ENCODE data around the gene LILRA5. TPM values are rescaled to one million over a fixed set of nuclear protein-coding genes. Genes with fewer than 3 reads are reported as not detected.

Gene LILRA5
- total and polyA plus RNA-seq, 9 donors: 0.33 to 4.6 (median 0.82) TPM; not detected in 1

DNA sequence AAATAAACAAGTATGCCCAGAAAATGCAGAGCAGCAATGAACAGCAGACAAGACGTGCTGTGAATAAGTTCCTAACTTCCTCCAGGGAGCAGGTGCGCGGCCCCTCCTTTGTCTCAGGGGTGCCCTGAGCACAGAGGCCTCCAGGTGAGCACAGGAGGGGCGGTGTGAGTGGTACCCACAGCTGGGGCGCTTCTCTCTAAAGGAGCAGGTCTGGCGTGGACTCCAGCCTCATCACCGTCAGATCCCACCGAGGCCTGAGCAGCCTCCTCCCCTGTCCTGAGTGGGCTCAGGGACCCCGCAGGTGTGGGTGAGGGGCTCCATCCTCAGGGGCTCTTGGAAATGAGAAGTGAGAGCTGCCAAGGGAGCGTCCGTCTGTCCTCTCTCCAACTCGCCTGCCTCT is 3.2 kb downstream of the LILRA5 start:
- no peaks in the 10 kb centered on the region for H3K36me3 ChIP-seq
- DNase-seq: no peak
- no peak overlapping the region for H3K4me3 ChIP-seq
- intact Hi-C loops (cut with DNase I): no loop called here
- no peak overlapping the region for H3K27ac ChIP-seq
- no peaks in the 10 kb centered on the region for H3K27me3 ChIP-seq
- TF ChIP-seq EP300 (IDR thresholded peaks at IDR 0.05) (no peak), POLR2A (IDR thresholded peaks at IDR 0.05) (no peak)
- TF ChIP-seq, protein P1, sequence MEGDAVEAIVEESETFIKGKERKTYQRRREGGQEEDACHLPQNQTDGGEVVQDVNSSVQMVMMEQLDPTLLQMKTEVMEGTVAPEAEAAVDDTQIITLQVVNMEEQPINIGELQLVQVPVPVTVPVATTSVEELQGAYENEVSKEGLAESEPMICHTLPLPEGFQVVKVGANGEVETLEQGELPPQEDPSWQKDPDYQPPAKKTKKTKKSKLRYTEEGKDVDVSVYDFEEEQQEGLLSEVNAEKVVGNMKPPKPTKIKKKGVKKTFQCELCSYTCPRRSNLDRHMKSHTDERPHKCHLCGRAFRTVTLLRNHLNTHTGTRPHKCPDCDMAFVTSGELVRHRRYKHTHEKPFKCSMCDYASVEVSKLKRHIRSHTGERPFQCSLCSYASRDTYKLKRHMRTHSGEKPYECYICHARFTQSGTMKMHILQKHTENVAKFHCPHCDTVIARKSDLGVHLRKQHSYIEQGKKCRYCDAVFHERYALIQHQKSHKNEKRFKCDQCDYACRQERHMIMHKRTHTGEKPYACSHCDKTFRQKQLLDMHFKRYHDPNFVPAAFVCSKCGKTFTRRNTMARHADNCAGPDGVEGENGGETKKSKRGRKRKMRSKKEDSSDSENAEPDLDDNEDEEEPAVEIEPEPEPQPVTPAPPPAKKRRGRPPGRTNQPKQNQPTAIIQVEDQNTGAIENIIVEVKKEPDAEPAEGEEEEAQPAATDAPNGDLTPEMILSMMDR (IDR thresholded peaks at IDR 0.05): no peak
- no peaks in the 10 kb centered on the region for H3K9me3 ChIP-seq
- WGBS, 3 donors: 65 to 75% (median 70%) methylated on average over 12 of the region's 12 CpGs
- no peaks in the 10 kb centered on the region for H3K4me1 ChIP-seq (ENCODE audit: insufficient read depth)

DNA sequence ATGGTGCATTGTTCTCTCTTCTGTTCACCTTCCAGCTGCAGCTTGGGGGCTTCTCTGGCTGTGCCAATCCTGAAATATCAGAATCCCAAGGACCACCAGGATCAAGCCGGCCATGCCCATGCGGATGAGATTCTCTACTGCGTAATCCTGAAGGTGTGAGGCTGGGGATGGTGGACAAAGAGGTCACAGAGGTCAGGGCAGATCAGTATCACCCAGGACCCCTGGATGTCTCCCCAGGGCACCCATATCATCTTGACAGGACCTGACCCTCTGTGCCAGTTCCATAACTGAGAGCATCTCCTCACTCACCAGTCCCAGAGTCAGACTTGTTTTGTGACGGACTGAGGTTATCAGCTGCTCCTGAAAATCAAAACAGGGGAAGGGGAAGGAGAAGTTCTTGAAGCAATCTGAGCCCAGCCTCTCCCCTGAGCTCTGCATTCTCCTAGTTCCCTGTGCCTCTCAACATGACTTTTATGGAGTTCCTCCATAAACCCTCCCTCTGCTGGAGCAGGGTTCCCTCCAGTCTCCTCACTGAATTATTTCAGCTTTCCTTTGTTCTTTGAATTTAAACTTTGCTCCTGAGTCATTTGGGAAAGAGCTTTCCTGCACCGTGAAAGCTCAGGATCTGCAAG is 5.5 kb downstream of the LILRA5 start:
- Histone ChIP-seq H3K4me1 (ENCODE audit: insufficient read depth) (no peaks in the 10 kb centered on the region), H3K27ac (no peak overlapping the region), H3K4me3 (no peak overlapping the region), H3K36me3 (no peaks in the 10 kb centered on the region), H3K9me3 (no peaks in the 10 kb centered on the region), H3K27me3 (no peaks in the 10 kb centered on the region)
- TF ChIP-seq, protein P1 (IDR thresholded peaks at IDR 0.05): no peak
- TF ChIP-seq EP300 (IDR thresholded peaks at IDR 0.05) (no peak), POLR2A (IDR thresholded peaks at IDR 0.05) (no peak)
- intact Hi-C loops (cut with DNase I): no loop called here
- 79 to 84% (median 83%) methylated on average over 5 of the region's 5 CpGs for WGBS, 3 donors
- DNase-seq: no peak

DNA sequence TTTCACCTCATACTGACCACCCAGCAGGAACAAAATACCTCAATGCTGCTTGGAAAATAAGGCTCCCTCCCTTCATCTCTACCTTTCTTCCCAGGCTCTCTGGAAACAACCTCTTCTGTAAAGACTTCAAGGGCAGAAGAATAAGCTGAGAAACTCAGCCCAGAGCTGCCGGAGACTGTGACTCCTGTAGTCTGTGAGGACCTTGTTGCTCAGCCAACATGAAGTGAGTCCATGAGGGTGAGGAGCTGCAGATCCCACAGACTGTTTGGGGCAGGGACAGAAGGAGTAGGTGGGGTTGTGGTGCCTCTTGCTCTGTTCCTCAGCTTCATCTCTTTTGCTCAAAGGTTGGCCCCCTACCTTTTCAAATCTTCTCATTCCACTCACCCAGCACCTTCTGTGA is 7.8 kb downstream of the LILRA5 start:
- H3K4me3 ChIP-seq: no peak overlapping the region
- H3K9me3 ChIP-seq: no peaks in the 10 kb centered on the region
- no peaks in the 10 kb centered on the region for H3K27me3 ChIP-seq
- DNase-seq: no peak
- WGBS, 3 donors: 73 to 83% (median 80%) methylated on average over 1 of the region's 1 CpG
- no peak overlapping the region for H3K27ac ChIP-seq
- no peaks in the 10 kb centered on the region for H3K4me1 ChIP-seq (ENCODE audit: insufficient read depth)
- TF ChIP-seq, protein P1 (IDR thresholded peaks at IDR 0.05): no peak
- no peak for TF ChIP-seq EP300 (IDR thresholded peaks at IDR 0.05)
- intact Hi-C loops (cut with DNase I): no loop called here
- no peaks in the 10 kb centered on the region for H3K36me3 ChIP-seq

DNA sequence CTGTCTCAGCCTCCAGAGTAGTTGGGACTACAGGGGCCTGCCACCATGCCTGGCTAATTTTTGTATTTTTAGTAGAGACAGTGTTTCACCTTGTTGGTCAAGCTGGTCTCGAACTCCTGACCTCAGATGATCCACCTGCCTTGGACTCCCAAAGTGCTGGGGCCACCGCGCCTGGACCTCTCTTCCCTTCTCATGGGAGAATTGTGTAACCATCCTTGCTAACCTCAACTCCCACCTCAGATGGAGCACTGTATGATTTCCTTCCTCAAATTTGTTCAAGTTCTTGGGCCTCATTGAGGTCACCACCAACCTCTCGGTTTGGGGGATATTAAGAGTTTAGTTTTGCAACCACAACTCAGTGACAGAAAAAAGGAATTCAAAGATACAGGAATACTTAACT is 10.7 kb downstream of the LILRA5 start:
- Histone ChIP-seq H3K9me3 (no peaks in the 10 kb centered on the region), H3K4me1 (ENCODE audit: insufficient read depth) (no peaks in the 10 kb centered on the region), H3K27ac (no peak overlapping the region), H3K36me3 (no peaks in the 10 kb centered on the region), H3K27me3 (no peaks in the 10 kb centered on the region), H3K4me3 (no peak overlapping the region)
- TF ChIP-seq, protein P1 (IDR thresholded peaks at IDR 0.05): no peak
- TF ChIP-seq EP300 (IDR thresholded peaks at IDR 0.05) (no peak), POLR2A (IDR thresholded peaks at IDR 0.05) (no peak)
- intact Hi-C loops (cut with DNase I): no loop called here
- WGBS, 3 donors: 63 to 80% (median 66%) methylated on average over 4 of the region's 4 CpGs
- no peak for DNase-seq

All from ovary (tissue), 9 donors.